ENCODE data around the gene GPR50.

GPR50 gene

DNA sequence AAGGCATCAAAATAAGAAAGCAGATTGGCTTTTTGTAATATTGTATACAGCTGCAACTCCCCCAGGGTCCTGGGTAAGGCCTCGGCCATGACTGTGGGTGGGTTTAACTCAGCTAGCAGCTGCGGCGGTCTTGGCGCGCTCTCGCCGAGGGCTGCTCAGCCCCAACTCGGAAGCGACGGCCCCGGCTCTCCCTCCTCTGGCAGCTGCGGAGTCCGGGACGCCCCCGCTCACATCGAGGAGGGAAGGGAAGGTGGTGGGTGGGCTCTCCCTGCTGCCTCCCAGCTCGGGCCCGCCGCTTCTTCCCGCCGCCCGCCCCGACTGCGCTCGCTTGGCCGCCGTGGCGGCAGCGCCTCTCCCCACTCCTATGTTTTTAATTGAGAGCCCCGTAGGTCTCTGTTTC, 51.2 kb downstream of the GPR50 start:
- no peak for DNase-seq (ENCODE audit: low spot score)

DNA sequence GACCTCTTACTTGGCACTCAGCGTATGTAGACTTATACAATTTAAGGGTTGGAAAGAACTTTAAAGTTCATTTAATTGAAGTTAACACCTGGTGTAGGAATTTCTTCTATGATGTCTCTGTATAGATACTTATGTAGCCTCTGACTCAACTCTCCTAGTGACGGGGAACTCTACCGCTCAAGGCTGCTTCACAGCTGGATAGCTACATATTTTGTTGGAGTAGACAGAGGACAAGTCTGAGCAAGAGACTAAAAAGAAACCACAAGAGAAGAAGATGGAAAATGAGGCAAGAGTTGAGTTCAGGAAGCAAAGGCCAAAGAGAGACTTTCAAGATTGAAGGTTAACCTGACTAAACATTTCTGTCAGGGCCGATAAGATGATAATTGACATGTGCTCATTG, 52.6 kb downstream of the GPR50 start:
- no peak for DNase-seq (ENCODE audit: low spot score)

Measured in globus pallidus (tissue), 1 donor.